NOMO-1 (cell line): ENCODE measurements around the gene PLXDC1.
"Not testable (repeated sequence)": the region's sequence is repeated elsewhere in the genome, so short reads cannot be mapped to it uniquely, and the experiment has no call there.

Source experiments
- DNase-seq, 2 experiments: peaks; one replicate each; lab custom pipeline; 2025; ENCODE audit not compliant: unreplicated experiment in 2 of 2; lab: John Stamatoyannopoulos, UW

Gene PLXDC1

GRCh38 chr17:39183045-39183444 is 31.6 kb upstream of the PLXDC1 start:
- DNase-seq = no peak

GRCh38 chr17:39181303-39181702 is 29.9 kb upstream of the PLXDC1 start:
- no peak for DNase-seq

GRCh38 chr17:39178536-39178935 is 27.1 kb upstream of the PLXDC1 start:
- DNase-seq = peak; percentile 69 to 71

GRCh38 chr17:39177256-39177655 is 25.8 kb upstream of the PLXDC1 start:
- DNase-seq = peak in 1 of 2 experiments; percentile 21

GRCh38 chr17:39175695-39176093 is 24.3 kb upstream of the PLXDC1 start:
- DNase-seq = peak; percentile 91 to 97

GRCh38 chr17:39174920-39175694 is 23.7 kb upstream of the PLXDC1 start:
- DNase-seq = peak; percentile 75 to 83

GRCh38 chr17:39173526-39174274 is 22.3 kb upstream of the PLXDC1 start:
- DNase-seq = no peak

DNA sequence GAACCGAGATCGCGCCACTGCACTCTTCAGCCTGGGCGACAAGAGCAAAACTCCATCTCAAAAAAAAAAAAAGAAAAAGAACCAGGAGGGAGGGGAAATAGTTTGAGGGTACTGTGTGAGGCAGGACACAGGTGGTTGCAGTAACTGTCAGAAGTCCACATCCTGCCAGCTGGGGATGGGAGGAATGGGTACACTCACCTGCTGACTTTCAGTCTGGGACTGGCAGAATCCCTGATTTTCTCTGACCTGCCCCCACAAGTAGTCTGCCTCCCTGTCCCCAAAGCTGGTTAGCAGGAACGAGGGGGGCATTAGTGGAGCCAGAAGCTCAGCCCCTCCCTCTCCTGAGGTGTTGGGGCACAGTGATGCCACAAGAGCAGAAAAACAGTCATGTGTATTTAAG is 21.6 kb upstream of the PLXDC1 start:
- DNase-seq = no peak

GRCh38 chr17:39171933-39172332 is 20.5 kb upstream of the PLXDC1 start:
- DNase-seq = no peak

DNA sequence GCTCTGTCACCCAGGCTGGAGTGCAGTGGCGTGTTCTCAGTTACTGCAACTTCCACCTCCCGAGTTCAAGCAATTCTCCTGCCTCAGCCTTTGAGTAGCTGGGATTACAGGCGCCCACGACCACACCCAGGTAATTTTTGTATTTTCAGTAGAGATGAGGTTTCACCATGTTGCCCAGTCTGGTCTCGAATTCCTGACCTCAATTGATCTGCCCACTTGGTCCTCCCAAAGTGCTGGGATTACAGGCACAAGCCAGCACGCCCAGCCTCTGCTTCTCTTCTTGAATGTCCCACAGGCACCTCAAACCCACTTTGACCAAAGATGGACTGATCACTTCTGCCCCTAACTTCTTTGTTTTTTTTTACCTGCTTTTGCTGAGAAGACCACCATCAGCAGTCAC is 19.1 kb upstream of the PLXDC1 start:
- DNase-seq = no peak

GRCh38 chr17:39170109-39170508 is 18.7 kb upstream of the PLXDC1 start:
- DNase-seq = peak in 1 of 2 experiments; percentile 19

DNA sequence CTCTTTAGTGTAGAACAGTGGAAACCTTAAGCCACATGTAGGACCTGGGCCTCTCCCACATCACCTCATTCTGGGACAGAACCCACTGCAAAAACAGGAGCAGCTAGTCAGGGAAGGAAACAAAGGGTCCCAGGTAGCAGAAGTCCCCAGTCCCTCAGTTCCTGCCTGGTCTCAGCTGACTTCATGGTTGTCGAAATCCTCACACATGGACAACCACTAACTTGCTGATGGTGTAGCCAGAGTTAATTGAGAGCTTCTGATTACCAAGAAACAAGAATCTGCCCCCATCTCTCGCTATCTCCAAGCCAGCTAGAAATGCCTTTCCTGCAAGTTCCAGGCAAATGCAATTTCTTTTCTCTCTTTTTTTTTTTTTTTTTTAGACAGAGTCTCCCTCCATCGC is 18.1 kb upstream of the PLXDC1 start:
- DNase-seq = no peak

DNA sequence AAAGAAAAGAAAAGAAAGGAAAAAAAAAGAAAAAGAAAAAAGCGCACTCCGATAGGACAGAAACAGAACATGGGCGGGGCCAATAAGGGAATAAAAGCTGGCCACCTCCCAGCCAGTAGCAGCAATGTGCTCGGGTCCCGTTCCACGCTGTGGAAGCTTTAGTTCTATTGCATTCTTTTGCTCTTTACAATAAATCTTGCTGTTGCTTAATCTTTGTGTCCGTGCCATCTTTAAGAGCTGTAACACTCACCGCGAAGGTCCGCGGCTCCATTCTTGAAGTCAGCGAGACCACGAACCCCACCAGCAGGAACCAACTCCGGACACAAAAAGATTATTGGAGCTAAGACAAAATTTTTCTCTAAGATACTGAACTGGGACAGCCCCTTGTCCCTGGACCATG is 17.7 kb upstream of the PLXDC1 start:
- peak; percentile 56 to 65 for DNase-seq

DNA sequence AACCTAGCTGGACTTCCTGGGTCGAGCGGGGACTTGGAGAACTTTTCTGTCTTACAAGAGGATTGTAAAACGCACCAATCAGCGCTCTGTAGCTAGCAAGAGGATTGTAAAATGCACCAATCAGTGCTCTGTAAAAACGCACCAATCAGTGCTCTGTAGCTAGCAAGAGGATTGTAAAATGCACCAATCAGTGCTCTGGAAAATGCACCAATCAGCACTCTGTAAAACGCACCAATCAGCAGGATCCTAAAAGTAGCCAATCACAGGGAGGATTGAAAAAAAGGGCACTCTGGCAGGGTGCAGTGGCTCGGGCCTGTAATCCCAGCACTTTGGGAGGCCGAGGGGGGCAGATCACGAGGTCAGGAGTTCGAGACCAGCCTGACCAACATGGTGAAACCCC is 17.1 kb upstream of the PLXDC1 start:
- not testable (repeated sequence) for DNase-seq

GRCh38 chr17:39167476-39167875 is 16.0 kb upstream of the PLXDC1 start:
- peak; percentile 84 to 88 for DNase-seq

- DNase-seq = peak in 1 of 2 experiments; percentile 19
Observed at GRCh38 chr17:39166437-39167335, 15.2 kb upstream of the PLXDC1 start.

DNA sequence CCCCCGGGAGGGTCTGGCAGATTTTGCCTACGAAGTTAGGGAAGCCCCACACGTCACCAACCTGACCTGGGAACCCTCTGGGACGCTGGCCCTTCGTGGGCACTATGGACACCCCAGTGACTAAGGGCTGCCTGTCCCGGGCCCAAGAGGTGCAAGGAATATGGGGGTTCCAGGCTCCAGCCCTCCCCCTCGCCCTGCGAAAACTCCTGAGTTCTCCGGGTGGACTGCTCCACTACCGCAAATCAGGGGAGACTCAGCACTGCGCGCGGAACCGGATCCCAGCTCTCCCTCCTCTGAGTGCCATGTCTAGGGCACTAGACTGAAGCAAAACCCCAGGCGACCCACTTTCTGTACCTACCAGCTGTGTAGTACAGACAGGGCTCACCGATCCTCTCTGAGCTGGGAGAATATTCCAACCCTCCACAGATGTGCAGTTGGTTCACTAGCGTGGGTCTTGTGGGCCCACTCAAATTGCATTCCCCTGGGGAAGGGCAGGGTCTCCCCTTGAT is 14.5 kb upstream of the PLXDC1 start, which contains the start of gene ARL5C:
Gene ARL5C (minus strand): TSS at position 321 of the 509 bp plus-strand sequence. CDS start 401 bp downstream, outside the sequence.
- DNase-seq = peak in 1 of 2 experiments; percentile 19

DNA sequence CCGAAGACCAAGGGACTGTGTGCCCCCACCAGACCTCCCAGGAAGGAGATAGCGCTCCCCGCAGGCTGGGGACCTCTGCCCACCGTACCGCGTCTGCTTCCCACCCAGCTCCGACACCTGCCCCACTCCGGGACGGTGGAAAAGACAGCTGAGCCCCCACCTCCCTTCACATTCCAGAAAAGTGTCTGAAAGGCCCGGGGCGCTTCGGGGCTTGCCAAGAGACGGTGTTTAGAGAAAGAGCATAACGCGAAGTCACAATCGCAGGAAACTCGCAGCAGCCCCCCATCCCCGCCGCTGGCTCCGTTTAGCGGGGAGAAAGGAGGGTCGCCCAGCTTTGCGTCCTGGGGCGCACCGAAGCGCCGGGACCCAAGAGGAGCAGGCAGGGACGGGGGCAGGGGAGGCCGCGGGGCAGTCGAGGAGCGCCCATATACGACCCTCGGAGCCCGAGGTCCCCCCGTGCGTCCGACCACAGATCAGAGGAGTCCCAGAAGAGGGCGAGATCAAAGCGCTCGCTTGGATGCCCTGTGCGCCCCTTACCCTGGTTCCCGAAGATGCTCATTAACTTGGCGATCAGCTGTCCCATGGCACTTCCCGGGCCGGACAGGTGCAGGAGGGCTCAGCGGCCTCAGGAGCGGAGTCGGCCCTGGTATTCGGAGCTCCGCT is 13.9 kb upstream of the PLXDC1 start:
- no peak for DNase-seq

- peak; percentile 85 to 93 for DNase-seq
Observed at GRCh38 chr17:39164675-39165143, 13.3 kb upstream of the PLXDC1 start.

GRCh38 chr17:39161962-39162361 is 10.5 kb upstream of the PLXDC1 start:
- no peak for DNase-seq
